MCF 10A (cell line): ENCODE data around the gene TNFRSF14. TPM values are rescaled to one million over a fixed set of nuclear protein-coding genes. Genes with fewer than 3 reads are reported as not detected.

Source experiments
- BruUV-seq: library from RNA; stranded (reverse); fragments of 400-500 nt; replicated peaks from 2 replicates; lab custom pipeline; 2021; lab: Mats Ljungman, UMichigan
- CTCF ChIA-PET: fragments of 300-600 bp; sonication (Branson Sonifier 250); formaldehyde crosslinking; extraction: SDS; loops from one replicate; lab custom pipeline; 2021; ENCODE audit warnings: antibody characterized with exemption, inconsistent platforms; lab: Yijun Ruan, JAX
- POLR2A ChIA-PET: fragments of 300-600, 350-650 bp; sonication (Branson Sonifier 250); formaldehyde crosslinking; extraction: SDS; loops from one replicate; lab custom pipeline; 2020; ENCODE audit warnings: antibody characterized with exemption, inconsistent platforms; lab: Yijun Ruan, JAX
- DNase-seq: peaks from one replicate; pipeline ENCODE4 v3.0.0-alpha.2; 2018; ENCODE audit not compliant: unreplicated experiment
- H3K27ac Mint-ChIP-seq: one replicate; pipeline ENCODE4 v1.8.0; 2022; ENCODE audit warnings: mild to moderate bottlenecking, low read depth, mixed read lengths; ENCODE audit not compliant: unreplicated experiment
- H3K27me3 Mint-ChIP-seq: one replicate; pipeline ENCODE4 v1.8.0; 2022; ENCODE audit warnings: mixed read lengths; ENCODE audit not compliant: insufficient read depth, unreplicated experiment
- H3K36me3 Mint-ChIP-seq: one replicate; pipeline ENCODE4 v1.8.0; 2022; ENCODE audit warnings: mild to moderate bottlenecking, moderate library complexity, mixed read lengths; ENCODE audit not compliant: insufficient read depth, unreplicated experiment
- H3K4me1 Mint-ChIP-seq: one replicate; pipeline ENCODE4 v1.8.0; 2022; ENCODE audit warnings: mixed read lengths; ENCODE audit not compliant: insufficient read depth, unreplicated experiment
- H3K4me3 Mint-ChIP-seq: one replicate; pipeline ENCODE4 v1.8.0; 2022; ENCODE audit warnings: mild to moderate bottlenecking, moderate library complexity, mixed read lengths; ENCODE audit not compliant: unreplicated experiment
- H3K9me3 Mint-ChIP-seq: one replicate; pipeline ENCODE4 v1.8.0; 2022; ENCODE audit warnings: mixed read lengths; ENCODE audit not compliant: unreplicated experiment
- intact Hi-C: fragments of 100-400 bp; cut with micrococcal nuclease; formaldehyde crosslinking; loops from 2 replicates; pipeline ENCODE4 v1.14.1; 2022
- total RNA-seq: library from RNA; stranded (reverse); gene quantifications from 2 replicates; pipeline ENCODE4 v1.2.3, GENCODE V29; 2022
- TF ChIP-seq, protein P1 (sequence below): fragments of 200-600 bp; IDR thresholded peaks from one replicate; pipeline ENCODE4 v1.8.0; 2022; ENCODE audit warnings: antibody characterized with exemption, mild to moderate bottlenecking; ENCODE audit not compliant: unreplicated experiment

Gene TNFRSF14
- total RNA-seq, 1 experiment from 2014 or later, result 4.6 TPM

DNA sequence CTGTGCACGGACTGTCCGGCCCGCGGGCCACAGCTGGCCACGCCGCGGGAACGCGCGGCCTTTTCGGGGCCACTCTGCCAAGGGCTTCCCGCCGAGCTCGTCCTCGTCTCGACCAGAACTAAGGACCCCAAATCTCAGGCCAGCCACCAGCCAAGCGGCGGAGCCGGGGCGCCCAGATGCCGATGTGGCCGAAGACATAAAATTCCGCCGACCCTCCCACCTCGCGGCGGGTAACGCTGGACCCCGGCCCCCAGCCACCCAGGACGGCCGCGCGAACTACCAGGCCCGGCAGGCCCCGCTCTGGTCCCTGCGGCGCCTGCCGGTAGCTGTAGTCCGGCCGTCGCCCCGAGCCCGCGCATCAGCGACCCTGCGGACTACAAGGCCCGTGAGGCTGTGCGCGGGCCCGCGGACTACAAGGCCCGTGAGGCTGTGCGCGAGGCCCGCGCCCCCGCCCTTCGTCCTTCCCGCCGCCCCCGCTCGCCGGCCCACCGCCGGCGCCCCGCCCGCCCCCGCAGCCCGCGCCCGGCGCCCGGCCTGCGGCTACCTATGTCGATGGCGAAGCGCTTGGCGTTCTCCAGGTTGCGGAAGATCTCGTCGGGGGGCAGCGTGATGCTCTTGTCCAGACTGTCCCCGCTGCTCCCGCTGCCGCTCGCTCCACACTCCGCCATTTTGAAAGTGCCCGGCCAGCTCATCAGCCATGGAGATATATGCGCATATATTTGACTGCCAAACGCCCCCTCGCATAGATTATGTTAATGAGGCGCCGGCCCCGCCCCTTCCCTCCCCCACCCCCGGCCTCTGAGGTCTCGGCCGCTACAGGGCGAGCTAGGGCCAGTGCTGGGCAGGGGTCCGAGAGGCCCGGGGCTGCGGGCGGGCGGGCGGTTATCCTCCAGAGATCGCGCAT lies 30.0 kb upstream of the TNFRSF14 start, which contains the start of gene PANK4:
PANK4 (minus strand) TSS at position 677 of the 904 bp plus-strand sequence; CDS start at position 668, 9 bp downstream.
- intact Hi-C loops, result loop anchor here (1.0 kb wide), 1 partner anchor 21 kb away; no protein-coding TSS in a partner anchor
- Mint-ChIP-seq H3K9me3 (no peaks in the 10 kb centered on the region), H3K4me1 (peaks cover 31% of the 10 kb centered on the region), H3K27ac (peak within 1 kb of the TSS; percentile 92), H3K4me3 (peak within 1 kb of the TSS; percentile 81), H3K27me3 (no peaks in the 10 kb centered on the region), H3K36me3 (peaks cover 15% of the 10 kb centered on the region)
- TF ChIP-seq, protein P1, sequence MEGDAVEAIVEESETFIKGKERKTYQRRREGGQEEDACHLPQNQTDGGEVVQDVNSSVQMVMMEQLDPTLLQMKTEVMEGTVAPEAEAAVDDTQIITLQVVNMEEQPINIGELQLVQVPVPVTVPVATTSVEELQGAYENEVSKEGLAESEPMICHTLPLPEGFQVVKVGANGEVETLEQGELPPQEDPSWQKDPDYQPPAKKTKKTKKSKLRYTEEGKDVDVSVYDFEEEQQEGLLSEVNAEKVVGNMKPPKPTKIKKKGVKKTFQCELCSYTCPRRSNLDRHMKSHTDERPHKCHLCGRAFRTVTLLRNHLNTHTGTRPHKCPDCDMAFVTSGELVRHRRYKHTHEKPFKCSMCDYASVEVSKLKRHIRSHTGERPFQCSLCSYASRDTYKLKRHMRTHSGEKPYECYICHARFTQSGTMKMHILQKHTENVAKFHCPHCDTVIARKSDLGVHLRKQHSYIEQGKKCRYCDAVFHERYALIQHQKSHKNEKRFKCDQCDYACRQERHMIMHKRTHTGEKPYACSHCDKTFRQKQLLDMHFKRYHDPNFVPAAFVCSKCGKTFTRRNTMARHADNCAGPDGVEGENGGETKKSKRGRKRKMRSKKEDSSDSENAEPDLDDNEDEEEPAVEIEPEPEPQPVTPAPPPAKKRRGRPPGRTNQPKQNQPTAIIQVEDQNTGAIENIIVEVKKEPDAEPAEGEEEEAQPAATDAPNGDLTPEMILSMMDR, result no peak
- peak; percentile 92 for DNase-seq
- ChIA-PET POLR2A (interaction anchor here (0.5 to 3.6 kb wide), 15 partner anchors 9 to 1373 kb away, joined by 3 to 36 read pairs (median 4); partner anchors contain the start of genes MORN1, PEX10 and RER1), CTCF (interaction anchor here (0.5 to 2.1 kb wide), 5 partner anchors 21 to 1610 kb away, joined by 3 to 16 read pairs (median 4); no protein-coding TSS in a partner anchor)
- BruUV-seq, result no TSS peak

GRCh38 chr1:2526824-2527555 lies 29.2 kb upstream of the TNFRSF14 start:
- peaks cover 13% of the 10 kb centered on the region for H3K36me3 Mint-ChIP-seq
- H3K27me3 Mint-ChIP-seq, result no peaks in the 10 kb centered on the region
- intact Hi-C loops, result loop anchor here (1.0 kb wide), 1 partner anchor 20 kb away; no protein-coding TSS in a partner anchor
- DNase-seq, result peak; percentile 68
- TF ChIP-seq, protein P1, result no peak
- no peaks in the 10 kb centered on the region for H3K9me3 Mint-ChIP-seq
- H3K4me3 Mint-ChIP-seq, result peak overlapping the region; percentile 81
- CTCF ChIA-PET, result no interaction called here
- POLR2A ChIA-PET, result interaction anchor here (0.5 to 3.6 kb wide), 9 partner anchors 8 to 298 kb away, joined by 3 to 36 read pairs (median 6); partner anchors contain the start of gene PEX10
- no TSS peak for BruUV-seq
- H3K4me1 Mint-ChIP-seq, result peaks cover 31% of the 10 kb centered on the region
- peak overlapping the region; percentile 76 for H3K27ac Mint-ChIP-seq

DNA sequence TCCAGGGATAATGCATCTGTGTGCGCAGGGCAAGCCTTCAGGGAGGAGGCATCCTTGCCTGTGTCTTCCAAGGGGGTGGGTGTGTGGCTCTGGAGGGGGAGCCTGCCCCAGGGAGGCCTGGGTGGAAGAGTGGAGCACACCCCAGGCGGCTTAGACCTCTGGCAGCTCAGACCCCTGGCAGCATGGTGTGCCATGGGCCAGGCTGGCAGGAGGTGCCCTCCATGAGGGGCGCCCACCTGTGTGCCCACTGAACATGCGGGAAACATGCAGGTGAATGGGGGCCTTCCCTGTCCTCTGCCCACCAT lies 28.7 kb upstream of the TNFRSF14 start:
- Mint-ChIP-seq H3K9me3 (no peaks in the 10 kb centered on the region), H3K27ac (no peak overlapping the region), H3K4me3 (peak overlapping the region; percentile 81), H3K27me3 (no peaks in the 10 kb centered on the region), H3K4me1 (peaks cover 31% of the 10 kb centered on the region), H3K36me3 (peaks cover 13% of the 10 kb centered on the region)
- ChIA-PET CTCF (interaction anchor here (0.7 kb wide), 1 partner anchor 36 kb away, joined by 3 read pairs; no protein-coding TSS in a partner anchor), POLR2A (interaction anchor here (0.9 to 3.6 kb wide), 5 partner anchors 18 to 298 kb away, joined by 3 to 36 read pairs (median 6); no protein-coding TSS in a partner anchor)
- no peak for DNase-seq
- intact Hi-C loops, result no loop called here
- no TSS peak for BruUV-seq
- TF ChIP-seq, protein P1, result no peak
